ENCODE data around the gene PGAP6. TPM values are rescaled to one million over a fixed set of nuclear protein-coding genes. Genes with fewer than 3 reads are reported as not detected.
"Not testable (repeated sequence)": the region's sequence is repeated elsewhere in the genome, so short reads cannot be mapped to it uniquely, and the experiment has no call there.

Gene PGAP6
- total RNA-seq, 1 experiment from 2014 or later: 34.2 TPM

- no peak for DNase-seq
Observed at GRCh38 chr16:363110-363765, 18.5 kb downstream of the PGAP6 start.

GRCh38 chr16:362702-362999, 19.1 kb downstream of the PGAP6 start:
- not testable (repeated sequence) for DNase-seq, H3K4me3 ChIP-seq, H3K27me3 ChIP-seq, H3K9me3 ChIP-seq
- H3K36me3 ChIP-seq: peaks cover 13% of the 10 kb centered on the region

More at GRCh38 chr16:363110-363765, 18.5 kb downstream of the PGAP6 start:
- Histone ChIP-seq H3K27me3 (no peaks in the 10 kb centered on the region), H3K36me3 (peaks cover 17% of the 10 kb centered on the region), H3K4me3 (no peak overlapping the region), H3K9me3 (no peaks in the 10 kb centered on the region)

GRCh38 chr16:361872-362701, 19.7 kb downstream of the PGAP6 start:
- Histone ChIP-seq H3K36me3 (peaks cover 7% of the 10 kb centered on the region), H3K27me3 (no peaks in the 10 kb centered on the region), H3K4me3 (no peak overlapping the region), H3K9me3 (no peaks in the 10 kb centered on the region)
- DNase-seq: peak; percentile 55

DNA sequence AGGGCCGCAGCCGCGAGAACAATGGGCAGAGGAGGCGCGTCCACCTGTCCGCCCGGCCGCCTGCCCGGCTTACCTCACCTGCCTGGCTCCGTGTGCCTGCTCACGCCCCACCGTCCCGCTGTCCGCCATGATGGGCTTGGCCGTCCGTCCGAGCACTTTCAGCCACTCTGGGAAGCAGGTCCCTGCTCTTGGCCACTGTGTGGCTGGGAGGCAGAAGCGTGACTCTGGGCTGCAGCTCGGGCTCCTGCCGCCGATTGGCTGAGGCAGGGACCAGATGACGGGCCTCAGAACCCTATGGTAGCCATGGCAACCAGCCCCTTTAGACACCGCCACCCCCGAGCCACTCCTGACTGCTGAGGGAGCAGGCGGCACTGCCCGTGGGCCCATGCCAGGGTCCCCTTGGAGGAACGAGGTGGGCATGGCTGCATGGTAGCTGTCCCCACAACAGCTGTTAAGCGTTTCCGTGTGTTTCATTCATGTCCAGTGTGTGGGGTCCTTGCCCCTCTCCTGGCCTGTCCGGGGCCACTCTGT, 20.4 kb downstream of the PGAP6 start:
- H3K4me3 ChIP-seq: no peak overlapping the region
- no peak for DNase-seq
- peaks cover under 1% of the 10 kb centered on the region for H3K36me3 ChIP-seq
- no peaks in the 10 kb centered on the region for H3K27me3 ChIP-seq
- no peaks in the 10 kb centered on the region for H3K9me3 ChIP-seq

GRCh38 chr16:360698-361336, 21.0 kb downstream of the PGAP6 start:
- DNase-seq: no peak
- H3K36me3 ChIP-seq: no peaks in the 10 kb centered on the region
- no peaks in the 10 kb centered on the region for H3K9me3 ChIP-seq
- no peak overlapping the region for H3K4me3 ChIP-seq
- no peaks in the 10 kb centered on the region for H3K27me3 ChIP-seq

DNA sequence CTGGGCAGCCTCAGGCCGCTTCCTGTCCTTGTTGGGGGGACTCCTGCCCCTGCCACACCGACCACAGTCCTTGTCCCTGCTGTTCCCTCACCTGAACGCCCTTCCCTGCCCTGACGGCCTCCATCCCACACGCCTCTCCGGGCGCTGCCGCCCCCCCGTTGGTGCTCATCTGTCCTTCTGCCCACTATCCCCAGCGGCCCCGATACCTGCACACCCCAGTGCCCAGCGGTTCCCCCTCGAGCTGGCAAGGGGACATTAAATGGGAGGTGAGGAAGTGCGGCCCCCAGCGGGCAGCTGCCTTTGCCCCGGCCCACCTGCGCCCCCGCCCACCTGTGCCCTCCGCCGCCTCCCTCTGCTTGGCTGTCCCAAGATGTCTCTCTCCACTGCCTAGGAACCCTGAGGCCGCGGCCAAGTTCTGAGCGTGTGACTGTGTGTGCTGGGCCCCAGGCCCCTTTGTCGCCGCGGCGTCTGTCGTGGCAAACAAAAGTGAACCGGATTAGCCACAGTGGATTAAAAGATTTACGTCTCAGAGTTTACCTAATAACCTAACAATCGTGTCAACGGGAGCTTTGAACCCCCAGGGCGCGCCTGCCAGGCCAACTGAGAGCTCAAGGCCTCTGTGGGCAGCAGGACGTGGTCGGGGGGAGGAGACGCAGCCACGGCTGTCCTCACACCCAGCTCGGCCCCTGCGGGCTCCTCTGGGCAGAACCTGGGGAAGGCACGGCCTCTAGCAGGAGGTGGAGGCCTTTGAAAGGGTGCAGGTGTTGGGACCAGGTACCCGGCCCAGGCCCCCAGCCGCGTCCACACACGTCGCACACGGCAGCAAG, 21.7 kb downstream of the PGAP6 start:
- H3K9me3 ChIP-seq: no peaks in the 10 kb centered on the region
- no peaks in the 10 kb centered on the region for H3K27me3 ChIP-seq
- DNase-seq: no peak
- no peak overlapping the region for H3K4me3 ChIP-seq
- no peaks in the 10 kb centered on the region for H3K36me3 ChIP-seq

DNA sequence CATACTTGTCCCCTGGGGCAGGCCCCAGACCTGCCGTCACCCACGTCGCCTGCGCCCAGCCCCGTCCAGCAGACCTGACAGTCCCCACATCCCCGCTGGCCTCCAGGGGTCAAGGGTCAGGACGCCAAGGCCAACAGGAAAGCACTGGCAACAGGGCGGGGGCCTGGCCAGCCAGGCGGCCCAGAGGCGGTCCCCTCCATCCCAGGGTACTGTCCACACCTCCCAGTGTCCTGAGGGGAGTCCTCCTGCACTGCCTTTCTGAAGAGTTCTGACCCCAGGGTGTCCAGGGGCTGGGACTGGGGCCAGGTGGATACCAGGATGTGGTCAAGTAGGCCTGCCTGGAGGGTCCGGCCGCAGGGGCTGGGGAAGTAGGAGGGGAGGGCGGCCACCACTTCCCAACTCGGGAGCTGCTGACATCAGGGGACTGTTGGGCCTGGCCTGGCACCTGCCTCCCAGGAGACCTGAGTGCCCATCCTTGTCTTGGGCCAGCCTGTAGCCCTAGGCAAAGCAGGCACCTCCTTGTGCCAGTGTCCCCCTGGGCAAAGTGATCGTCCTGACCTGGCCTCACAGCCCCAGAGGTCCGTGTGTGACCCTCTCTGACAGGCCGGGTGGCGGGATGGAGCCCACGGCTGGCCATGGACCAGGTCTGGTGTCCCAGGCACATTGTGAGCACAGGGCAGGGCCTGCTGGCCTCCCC, 22.6 kb downstream of the PGAP6 start:
- Histone ChIP-seq H3K9me3 (no peaks in the 10 kb centered on the region), H3K27me3 (no peaks in the 10 kb centered on the region), H3K4me3 (no peak overlapping the region), H3K36me3 (no peaks in the 10 kb centered on the region)
- no peak for DNase-seq

DNA sequence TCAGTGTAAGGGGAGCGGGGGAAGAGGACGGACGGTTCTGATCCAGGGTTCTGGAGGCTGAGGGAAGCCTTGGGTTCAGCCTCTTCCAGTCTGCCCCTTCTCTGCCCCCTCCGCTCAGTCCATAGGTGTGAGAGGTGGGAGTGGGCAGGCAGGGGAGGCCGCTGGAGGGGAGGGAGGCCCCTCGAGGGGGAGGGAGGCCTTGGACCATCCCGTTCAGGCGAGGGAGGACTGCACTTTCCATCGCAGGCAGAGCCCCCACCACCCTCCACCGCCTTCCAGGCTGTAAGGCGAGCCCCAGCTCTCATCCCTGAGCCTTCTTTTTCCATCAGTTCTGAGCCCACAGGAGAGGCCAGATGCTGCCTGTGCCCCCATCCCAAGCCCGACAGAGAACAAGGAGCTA, 25.0 kb downstream of the PGAP6 start:
- no peak overlapping the region for H3K4me3 ChIP-seq
- H3K36me3 ChIP-seq: no peaks in the 10 kb centered on the region
- no peak for DNase-seq
- H3K9me3 ChIP-seq: no peaks in the 10 kb centered on the region
- H3K27me3 ChIP-seq: no peaks in the 10 kb centered on the region

DNA sequence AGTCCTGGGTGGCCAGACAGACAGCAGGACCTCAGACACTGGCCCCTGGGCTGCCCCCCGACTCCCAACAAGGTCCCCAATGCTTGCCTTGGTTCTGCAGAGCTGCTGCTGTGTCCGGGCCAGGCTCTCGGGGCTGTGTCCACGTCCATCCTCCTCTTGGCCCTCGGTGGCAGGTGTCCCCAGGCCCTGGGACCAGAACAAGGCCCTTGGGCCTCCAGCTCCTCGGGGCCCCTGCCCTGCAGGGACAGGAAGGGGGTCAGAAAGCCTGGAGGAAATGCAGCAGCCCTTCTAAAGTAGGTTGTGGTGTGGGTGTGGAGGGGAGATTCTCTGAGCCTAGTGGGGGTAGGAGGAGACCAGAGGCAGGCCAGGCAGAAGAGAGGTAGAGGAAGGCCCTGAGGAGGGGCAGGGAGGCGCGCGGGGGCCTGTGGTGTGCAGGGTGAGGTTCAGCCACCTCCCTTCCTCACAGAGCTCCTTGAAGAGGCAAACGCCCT, 26.8 kb downstream of the PGAP6 start:
- no peak for DNase-seq
- H3K4me3 ChIP-seq: no peak overlapping the region
- H3K36me3 ChIP-seq: peaks cover 10% of the 10 kb centered on the region
- H3K27me3 ChIP-seq: no peaks in the 10 kb centered on the region
- no peaks in the 10 kb centered on the region for H3K9me3 ChIP-seq

- H3K4me3 ChIP-seq: no peak overlapping the region
- H3K27me3 ChIP-seq: no peaks in the 10 kb centered on the region
- H3K36me3 ChIP-seq: peaks cover 16% of the 10 kb centered on the region
- H3K9me3 ChIP-seq: no peaks in the 10 kb centered on the region
- DNase-seq: no peak
Observed at GRCh38 chr16:354291-354881, 27.4 kb downstream of the PGAP6 start.

GRCh38 chr16:353404-354290, 28.1 kb downstream of the PGAP6 start:
- H3K4me3 ChIP-seq: peak overlapping the region; percentile 34
- no peak for DNase-seq
- no peaks in the 10 kb centered on the region for H3K9me3 ChIP-seq
- H3K36me3 ChIP-seq: peaks cover 20% of the 10 kb centered on the region
- H3K27me3 ChIP-seq: no peaks in the 10 kb centered on the region

DNA sequence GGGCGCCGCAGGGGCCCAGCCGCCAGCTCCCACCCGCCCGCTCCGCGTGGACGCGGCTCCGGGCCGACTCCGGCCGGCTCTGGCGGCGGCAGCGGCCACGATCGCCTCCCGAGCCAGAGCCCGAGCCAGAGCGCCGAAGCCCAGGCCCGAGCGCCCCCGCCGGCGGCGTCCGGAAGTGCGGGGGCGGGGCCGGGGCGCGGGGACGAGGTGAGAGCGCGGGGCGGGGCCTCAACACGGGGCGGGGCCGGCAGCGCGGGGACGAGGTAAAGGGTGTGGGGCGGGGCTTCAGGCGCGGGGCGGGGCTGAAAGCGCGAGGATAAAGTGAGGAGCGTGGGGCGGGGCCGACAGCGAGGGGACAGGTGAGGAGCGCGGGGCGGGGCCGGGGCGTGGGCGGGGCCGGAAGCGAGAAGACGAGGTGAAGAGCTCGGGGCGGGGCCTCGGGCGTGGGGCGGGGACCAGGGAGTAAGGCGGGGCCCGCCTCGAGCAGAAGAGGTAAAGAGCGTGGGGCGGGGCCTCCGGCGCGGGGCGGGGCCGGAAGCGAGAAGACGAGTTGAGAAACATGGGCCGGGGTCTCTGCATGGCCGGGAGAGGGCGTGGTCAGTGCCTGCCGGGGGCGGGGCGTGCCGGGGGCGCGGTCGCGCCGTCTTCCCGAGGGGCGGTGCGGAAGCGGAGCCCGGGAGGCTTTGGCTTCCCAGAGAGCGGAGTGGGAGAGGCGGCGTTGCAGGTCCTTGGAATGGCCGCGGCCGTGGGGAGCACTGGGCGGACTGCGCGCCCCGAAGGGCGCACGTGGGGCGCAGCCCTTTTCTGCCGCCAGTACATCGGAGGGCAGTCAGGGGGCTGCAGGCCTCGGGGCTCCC, 29.0 kb downstream of the PGAP6 start, which contains the start of gene AXIN1:
AXIN1 (minus strand) TSS at position 177 of the 857 bp plus-strand sequence. CDS start 5,698 bp downstream, outside the sequence.
- Histone ChIP-seq H3K36me3 (peaks cover 28% of the 10 kb centered on the region), H3K9me3 (no peaks in the 10 kb centered on the region), H3K4me3 (peak within 1 kb of the TSS; percentile 72), H3K27me3 (no peaks in the 10 kb centered on the region)
- DNase-seq: peak; percentile 99

- DNase-seq: peak; percentile 40
- peak overlapping the region; percentile 72 for H3K4me3 ChIP-seq
- peaks cover 36% of the 10 kb centered on the region for H3K36me3 ChIP-seq
- no peaks in the 10 kb centered on the region for H3K27me3 ChIP-seq
- no peaks in the 10 kb centered on the region for H3K9me3 ChIP-seq
Observed at GRCh38 chr16:351804-352520, 29.8 kb downstream of the PGAP6 start.

Measured in MG63 (cell line).